ENCODE data around the gene TTLL8.

DNA sequence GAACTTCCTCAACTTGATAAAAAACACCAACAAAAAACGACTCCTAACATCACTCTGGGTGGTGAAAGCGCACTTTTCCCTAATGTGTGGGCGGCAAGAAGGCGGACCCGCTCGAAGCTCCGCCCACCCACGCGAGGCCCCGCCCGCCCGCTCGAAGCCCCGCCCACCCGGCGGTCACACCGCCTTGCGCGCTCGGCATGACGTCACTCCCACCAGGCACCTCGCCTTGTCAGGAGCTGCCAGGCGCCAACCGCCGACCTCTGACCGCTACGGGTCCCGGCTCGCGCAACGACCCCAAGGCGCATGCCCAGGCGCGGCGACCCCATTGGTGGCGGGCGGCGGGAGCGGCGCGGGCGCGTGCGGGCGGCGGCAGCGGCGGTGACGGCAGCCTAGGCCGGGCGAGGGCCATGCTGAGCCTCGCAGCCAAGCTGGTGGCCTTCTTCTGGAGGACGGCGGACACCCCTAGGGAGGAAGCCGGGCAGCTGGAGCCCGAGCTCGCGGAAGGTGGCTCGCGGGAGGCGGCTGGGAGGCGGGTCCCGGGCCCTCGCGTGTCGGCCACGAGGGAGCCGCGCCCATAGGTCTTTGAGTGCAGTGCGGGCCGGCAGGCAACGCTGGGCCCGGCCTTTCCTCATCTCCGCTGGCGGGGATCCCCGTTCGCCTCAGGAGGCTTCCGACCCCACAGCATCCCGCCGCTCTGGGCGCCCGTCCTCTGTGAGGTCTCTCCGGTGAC lies 31.7 kb upstream of the TTLL8 start, which contains the start of gene MOV10L1:
- TF ChIP-seq ZXDB (tag by site-specific recombination; IDR thresholded peaks at IDR 0.05) (no peak), ZNF274 (IDR thresholded peaks at IDR 0.05; ENCODE audit: low read length) (no peak), ZNF274 (tag by site-specific recombination; IDR thresholded peaks at IDR 0.05; ENCODE audit: borderline replicate concordance) (no peak), ZNF280D (tag by site-specific recombination; IDR thresholded peaks at IDR 0.05) (no peak)
- TF ChIP-seq, protein P1, sequence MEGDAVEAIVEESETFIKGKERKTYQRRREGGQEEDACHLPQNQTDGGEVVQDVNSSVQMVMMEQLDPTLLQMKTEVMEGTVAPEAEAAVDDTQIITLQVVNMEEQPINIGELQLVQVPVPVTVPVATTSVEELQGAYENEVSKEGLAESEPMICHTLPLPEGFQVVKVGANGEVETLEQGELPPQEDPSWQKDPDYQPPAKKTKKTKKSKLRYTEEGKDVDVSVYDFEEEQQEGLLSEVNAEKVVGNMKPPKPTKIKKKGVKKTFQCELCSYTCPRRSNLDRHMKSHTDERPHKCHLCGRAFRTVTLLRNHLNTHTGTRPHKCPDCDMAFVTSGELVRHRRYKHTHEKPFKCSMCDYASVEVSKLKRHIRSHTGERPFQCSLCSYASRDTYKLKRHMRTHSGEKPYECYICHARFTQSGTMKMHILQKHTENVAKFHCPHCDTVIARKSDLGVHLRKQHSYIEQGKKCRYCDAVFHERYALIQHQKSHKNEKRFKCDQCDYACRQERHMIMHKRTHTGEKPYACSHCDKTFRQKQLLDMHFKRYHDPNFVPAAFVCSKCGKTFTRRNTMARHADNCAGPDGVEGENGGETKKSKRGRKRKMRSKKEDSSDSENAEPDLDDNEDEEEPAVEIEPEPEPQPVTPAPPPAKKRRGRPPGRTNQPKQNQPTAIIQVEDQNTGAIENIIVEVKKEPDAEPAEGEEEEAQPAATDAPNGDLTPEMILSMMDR (tag by site-specific recombination; IDR thresholded peaks at IDR 0.05): no peak

Measured in HEK293 (cell line).